GM11168 (cell line): ENCODE data around the gene SLC46A2.

ENCODE experiments used
- in situ Hi-C: fragments of 300-500 bp; cut with MboI; formaldehyde crosslinking; loops from one replicate; pipeline ENCODE4 v1.12.0; 2022; ENCODE audit warnings: low sequenced_read_pairs; ENCODE audit not compliant: unreplicated experiment

Gene SLC46A2

GRCh38 chr9:112861638-112862555 is 28.8 kb downstream of the SLC46A2 start:
- in situ Hi-C loops = no loop called here

GRCh38 chr9:112861155-112861554 is 29.5 kb downstream of the SLC46A2 start:
- in situ Hi-C loops = no loop called here

- in situ Hi-C loops = no loop called here
Observed at GRCh38 chr9:112860451-112860850, 30.2 kb downstream of the SLC46A2 start.

- in situ Hi-C loops = no loop called here
Observed at GRCh38 chr9:112858625-112859147, 32.0 kb downstream of the SLC46A2 start.

GRCh38 chr9:112858005-112858404 is 32.7 kb downstream of the SLC46A2 start:
- in situ Hi-C loops = no loop called here

GRCh38 chr9:112856843-112857242 is 33.8 kb downstream of the SLC46A2 start:
- in situ Hi-C loops = no loop called here

- in situ Hi-C loops = no loop called here
Observed at GRCh38 chr9:112856200-112856599, 34.5 kb downstream of the SLC46A2 start.

- in situ Hi-C loops = loop anchor here (5.0 kb wide), 1 partner anchor 43 kb away; no protein-coding TSS in a partner anchor
Observed at GRCh38 chr9:112854657-112855056, 36.0 kb downstream of the SLC46A2 start.

- in situ Hi-C loops = loop anchor here (5.0 kb wide), 1 partner anchor 43 kb away; no protein-coding TSS in a partner anchor
Observed at GRCh38 chr9:112853882-112854585, 36.6 kb downstream of the SLC46A2 start.

GRCh38 chr9:112852741-112853504 is 37.8 kb downstream of the SLC46A2 start:
- in situ Hi-C loops = loop anchor here (5.0 kb wide), 1 partner anchor 44 kb away; no protein-coding TSS in a partner anchor

- in situ Hi-C loops = loop anchor here (5.0 kb wide), 1 partner anchor 46 kb away; no protein-coding TSS in a partner anchor
Observed at GRCh38 chr9:112850840-112851239, 39.8 kb downstream of the SLC46A2 start.

- in situ Hi-C loops = no loop called here
Observed at GRCh38 chr9:112849363-112849922, 41.2 kb downstream of the SLC46A2 start.

- in situ Hi-C loops = no loop called here
Observed at GRCh38 chr9:112848316-112849151, 42.1 kb downstream of the SLC46A2 start.

GRCh38 chr9:112846528-112847488 is 43.9 kb downstream of the SLC46A2 start:
- in situ Hi-C loops = no loop called here

GRCh38 chr9:112844771-112845542 is 45.7 kb downstream of the SLC46A2 start:
- in situ Hi-C loops = no loop called here

GRCh38 chr9:112842555-112842954 is 48.1 kb downstream of the SLC46A2 start:
- in situ Hi-C loops = no loop called here

- in situ Hi-C loops = no loop called here
Observed at GRCh38 chr9:112841261-112841660, 49.4 kb downstream of the SLC46A2 start.
